GM18909 (cell line): ENCODE results near the gene BEND6.
"Not testable (repeated sequence)": the region's sequence is repeated elsewhere in the genome, so short reads cannot be mapped to it uniquely, and the experiment has no call there.

Experiments
- ATAC-seq: cut with Tn5 transposase; IDR thresholded peaks from one replicate; pipeline ENCODE4 v1.9.1; 2021; ENCODE audit warnings: mild to moderate bottlenecking; ENCODE audit not compliant: unreplicated experiment, poor library complexity

Gene BEND6

DNA sequence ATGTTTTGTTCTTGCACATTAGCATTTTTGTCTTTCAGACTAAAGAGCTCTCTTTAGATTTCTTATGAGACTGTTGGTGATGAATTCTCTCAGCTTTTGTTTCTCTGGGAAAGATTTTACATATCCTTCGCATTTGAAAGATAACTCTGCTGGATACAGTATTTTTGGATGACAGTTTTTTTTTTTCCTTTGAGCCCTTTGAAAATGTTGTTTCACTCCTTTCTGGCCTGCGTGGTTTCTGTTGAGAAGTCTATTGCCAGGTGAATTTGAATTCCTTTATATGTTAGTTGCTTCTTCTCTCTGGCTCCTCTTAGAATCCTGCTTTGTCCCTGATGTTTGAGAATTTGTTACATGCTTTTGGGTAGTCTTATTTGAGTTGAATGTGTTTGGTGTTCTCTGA is 69.4 kb downstream of the BEND6 start:
- no peak for ATAC-seq

DNA sequence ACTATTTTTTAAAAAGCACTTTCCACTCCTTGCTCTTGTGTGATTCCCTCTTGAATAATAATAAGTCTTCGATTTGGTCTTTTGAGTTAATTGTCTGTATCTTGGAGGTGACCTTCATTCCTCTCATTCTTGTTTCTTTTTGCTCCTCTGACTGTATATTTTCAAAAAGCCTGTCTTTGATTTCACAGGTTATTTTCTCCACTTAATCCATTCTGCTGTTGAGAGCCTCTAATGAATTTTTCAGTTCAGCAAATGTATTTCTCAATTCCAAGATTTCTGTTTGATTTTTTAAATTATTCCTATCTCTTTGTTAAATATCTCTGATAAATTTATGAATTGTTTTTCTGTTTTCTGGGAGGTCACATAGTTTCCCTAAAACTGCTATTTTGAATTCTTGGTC is 69.9 kb downstream of the BEND6 start:
- ATAC-seq, result no peak

- no peak for ATAC-seq
Measured at GRCh38 chr6:57026001-57026400, 71.1 kb downstream of the BEND6 start.

- ATAC-seq, result no peak
Measured at GRCh38 chr6:57027301-57027700, 72.4 kb downstream of the BEND6 start.

GRCh38 chr6:57029213-57029612 is 74.3 kb downstream of the BEND6 start:
- ATAC-seq, result no peak

DNA sequence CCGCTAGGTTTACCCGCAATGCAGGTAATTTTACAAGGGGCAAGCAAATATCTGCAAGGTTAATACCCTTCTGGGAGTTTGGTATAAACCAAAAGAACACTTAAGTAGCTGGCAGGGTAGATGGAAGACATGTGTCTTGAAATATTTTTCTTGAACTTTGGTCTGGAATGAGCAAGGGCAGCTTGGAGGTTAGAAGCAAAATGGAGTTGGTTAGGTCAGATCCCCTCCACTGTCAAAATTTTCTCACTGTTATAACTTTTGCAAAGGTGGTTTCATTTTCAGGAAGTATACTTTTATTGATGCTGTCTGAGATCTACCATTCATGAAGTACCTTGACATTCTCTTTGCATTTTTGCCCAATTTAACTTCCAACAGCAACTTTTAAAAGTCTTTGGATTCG is 78.3 kb downstream of the BEND6 start:
- no peak for ATAC-seq

DNA sequence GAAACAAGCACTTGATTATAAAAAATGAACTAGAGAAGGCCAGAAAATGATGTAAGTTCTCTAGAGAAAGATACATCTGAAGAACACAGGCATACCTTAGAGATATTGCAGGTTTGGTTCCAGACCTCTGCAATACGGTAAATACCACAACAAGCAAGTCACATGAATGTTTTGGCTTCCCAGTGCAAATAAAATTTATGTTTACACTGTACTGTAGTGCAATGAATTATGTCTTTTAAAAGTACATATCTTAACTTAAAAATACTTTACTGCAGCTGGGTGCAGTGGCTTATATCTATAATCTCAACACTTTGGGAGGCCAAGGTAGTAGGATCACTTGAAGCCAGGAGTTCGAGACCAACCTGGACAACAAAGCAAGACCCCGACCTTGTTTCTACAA is 80.6 kb downstream of the BEND6 start:
- ATAC-seq, result no peak

- ATAC-seq, result no peak
Measured at GRCh38 chr6:57038906-57039305, 84.0 kb downstream of the BEND6 start.

DNA sequence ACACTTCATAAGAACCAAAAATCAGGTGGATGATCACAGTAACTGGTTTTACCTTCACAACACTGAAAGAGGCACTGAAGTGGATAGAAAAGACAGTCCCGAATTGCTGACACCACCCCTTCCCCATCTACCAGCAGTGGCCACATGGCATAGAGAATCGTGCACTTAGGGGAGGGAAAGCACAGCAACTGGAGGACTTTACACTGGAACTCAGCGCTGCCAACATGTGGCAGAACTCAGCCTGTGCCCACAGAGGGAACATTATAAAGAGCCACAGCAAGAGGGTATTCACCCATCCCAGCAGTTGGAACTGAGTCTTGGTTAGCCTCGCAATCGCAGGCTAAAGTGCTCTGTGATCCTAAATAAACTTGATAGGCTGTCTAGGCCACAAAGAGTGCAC is 85.1 kb downstream of the BEND6 start:
- no peak for ATAC-seq

DNA sequence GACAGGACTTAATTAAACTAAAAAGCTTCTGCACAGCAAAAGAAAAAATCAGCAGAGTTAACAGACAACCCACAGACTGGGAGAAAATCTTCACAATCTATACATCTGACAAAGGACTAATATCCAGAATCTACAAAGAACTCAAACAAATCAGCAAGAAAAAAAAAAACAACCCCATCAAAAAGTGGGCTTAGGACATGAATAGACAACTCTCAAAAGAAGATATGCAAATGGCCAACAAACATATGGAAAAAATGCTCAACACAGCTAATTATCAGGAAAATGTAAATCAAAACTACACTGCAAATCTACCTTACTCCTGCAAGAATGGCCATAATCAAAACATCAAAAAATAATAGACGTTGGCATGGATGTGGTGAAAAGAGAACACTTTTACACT is 89.2 kb downstream of the BEND6 start:
- ATAC-seq, result not testable (repeated sequence)

GRCh38 chr6:57044568-57044967 is 89.7 kb downstream of the BEND6 start:
- no peak for ATAC-seq

- peak; percentile 97 for ATAC-seq
Measured at GRCh38 chr6:57046332-57047256, 91.7 kb downstream of the BEND6 start, which contains the start of gene KIAA1586. TSS of gene KIAA1586 (plus strand) at chr6:57046693. CDS start at chr6:57046756, 63 bp downstream.

- ATAC-seq, result peak; percentile 23
Measured at GRCh38 chr6:57047257-57047585, 92.3 kb downstream of the BEND6 start.

DNA sequence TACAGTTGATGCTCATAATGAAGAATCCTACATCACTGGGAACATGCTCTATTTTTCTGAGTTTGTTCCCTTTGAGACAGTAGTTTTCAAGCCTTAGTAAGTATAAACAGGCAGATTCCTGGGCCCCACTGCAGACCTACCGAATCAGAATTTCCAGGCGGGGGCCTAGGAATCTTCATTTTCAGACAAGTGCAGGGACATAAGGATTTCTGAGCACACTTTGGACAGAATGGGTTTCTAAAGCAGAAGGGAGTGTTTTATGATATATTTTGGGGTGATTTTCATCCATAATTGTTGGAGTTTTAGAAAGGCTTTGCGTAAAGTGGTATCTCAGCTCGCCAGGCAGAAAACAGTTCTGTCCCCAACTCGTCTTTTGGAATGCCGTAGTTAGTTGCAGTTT is 93.0 kb downstream of the BEND6 start:
- not testable (repeated sequence) for ATAC-seq

DNA sequence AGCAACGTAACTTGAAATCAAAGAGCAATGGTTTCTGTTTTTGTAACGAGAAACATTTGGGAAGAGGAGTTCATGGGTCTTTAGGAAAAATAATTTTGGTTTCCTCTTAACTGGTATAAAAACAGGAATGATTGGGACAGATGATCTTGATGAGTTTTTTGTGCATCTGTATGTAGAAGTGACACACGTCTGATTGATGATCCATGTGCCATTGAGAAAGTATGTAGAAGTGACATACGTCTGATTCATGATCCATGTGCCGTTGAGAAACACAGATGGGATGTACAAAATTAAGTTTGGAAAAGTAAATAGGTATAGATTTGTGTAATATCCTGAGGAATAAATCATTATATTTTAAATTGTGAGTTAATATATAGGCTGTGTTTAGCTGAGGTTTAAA is 93.7 kb downstream of the BEND6 start:
- no peak for ATAC-seq

DNA sequence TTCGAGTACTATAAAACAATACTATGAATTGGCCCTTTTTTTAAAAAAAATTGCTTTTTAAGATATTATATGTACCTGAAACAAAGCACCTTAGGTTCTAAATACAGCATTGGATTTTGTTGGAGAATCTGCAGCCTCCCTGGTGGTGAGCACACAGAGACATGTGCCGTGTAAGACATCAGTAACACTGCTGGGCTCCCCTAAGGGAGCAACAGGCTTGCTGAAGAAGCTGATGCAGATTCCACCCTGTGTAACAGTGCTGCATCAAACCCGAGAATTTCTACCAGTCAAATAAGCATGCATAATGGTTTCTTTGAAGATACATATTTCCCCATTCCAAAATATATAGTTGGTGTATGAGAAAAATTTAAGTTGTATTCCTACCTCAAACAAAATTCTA is 108.9 kb downstream of the BEND6 start:
- no peak for ATAC-seq

DNA sequence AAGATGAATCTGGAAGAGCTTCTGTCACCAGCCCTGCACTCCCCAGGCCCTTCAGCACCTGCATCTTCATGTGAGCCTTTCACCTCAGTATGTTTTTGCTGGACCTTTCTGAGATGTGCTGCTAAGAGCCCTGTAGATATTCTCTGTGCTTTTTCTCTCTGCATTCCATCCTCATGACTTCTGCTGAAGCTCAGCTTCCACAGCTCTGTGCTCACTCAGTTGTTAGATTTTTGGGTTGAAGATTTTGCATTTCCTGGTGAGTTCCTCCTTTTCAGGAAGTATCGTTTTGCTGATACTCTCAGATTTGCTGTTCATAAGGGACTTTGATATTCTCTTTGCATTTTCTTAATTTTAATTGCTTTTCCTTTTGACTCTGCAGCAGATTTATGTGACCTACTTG is 109.9 kb downstream of the BEND6 start:
- no peak for ATAC-seq

- no peak for ATAC-seq
Measured at GRCh38 chr6:57068061-57068460, 113.2 kb downstream of the BEND6 start.

DNA sequence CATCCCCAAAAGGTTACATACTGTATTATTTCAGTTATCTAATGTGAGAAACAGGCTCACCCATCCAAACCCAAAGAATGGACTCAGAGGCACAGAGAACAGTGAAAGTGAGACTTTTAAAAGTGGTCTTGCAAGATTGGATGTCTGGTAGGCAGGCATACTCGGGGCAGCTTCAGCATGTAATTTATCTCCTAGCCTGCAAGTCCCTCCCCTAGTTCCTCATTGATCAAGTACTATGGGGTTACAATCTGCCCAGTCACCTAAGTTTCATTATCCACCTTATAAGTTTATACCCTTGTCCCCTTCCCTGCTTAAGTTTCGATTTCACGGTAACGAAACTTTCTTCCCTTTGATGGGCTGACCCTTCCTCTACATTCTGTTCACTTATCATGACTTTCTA is 114.3 kb downstream of the BEND6 start:
- ATAC-seq, result no peak

- ATAC-seq, result no peak
Measured at GRCh38 chr6:57069920-57070331, 115.0 kb downstream of the BEND6 start.

- no peak for ATAC-seq
Measured at GRCh38 chr6:57072108-57072507, 117.2 kb downstream of the BEND6 start.

GRCh38 chr6:57074383-57074782 is 119.5 kb downstream of the BEND6 start:
- no peak for ATAC-seq
